ENCODE results near the gene DCLK1. TPM values are rescaled to one million over a fixed set of nuclear protein-coding genes. Genes with fewer than 3 reads are reported as not detected.

Gene DCLK1
- total RNA-seq, 4 donors from 2014 or later = 20.5 to 40.1 (median 28.7) TPM

- WGBS = 77% methylated on average over 3 of the region's 3 CpGs
- Histone ChIP-seq H3K36me3 (no peaks in the 10 kb centered on the region), H3K27me3 (no peaks in the 10 kb centered on the region), H3K27ac (replicated peaks in 1 of 4) (no peak overlapping the region), H3K9me3 (no peaks in the 10 kb centered on the region), H3K4me1 (peaks cover 0 to 7% (median 3%) of the 10 kb centered on the region in 4 donors), H3K4me3 (no peak overlapping the region)
- DNase-seq (ENCODE audit: extremely low spot score) = no peak
- intact Hi-C loops (cut with DNase I) = no loop called here
- TF ChIP-seq POLR2AphosphoS5 (IDR thresholded peaks at IDR 0.05) (no peak), POLR2A (IDR thresholded peaks at IDR 0.05; ENCODE audit: low read depth) (no peak), EP300 (IDR thresholded peaks at IDR 0.05) (no peak), CTCF (IDR thresholded peaks at IDR 0.05) (no peak)
These were observed 361.4 kb downstream of the DCLK1 start for GRCh38 chr13:35769812-35770211.

GRCh38 chr13:35768551-35768950 is 362.6 kb downstream of the DCLK1 start:
- Histone ChIP-seq H3K27ac (replicated peaks in 1 of 4) (no peak overlapping the region), H3K27me3 (no peaks in the 10 kb centered on the region), H3K4me3 (no peak overlapping the region), H3K9me3 (no peaks in the 10 kb centered on the region), H3K36me3 (no peaks in the 10 kb centered on the region), H3K4me1 (peaks cover 0 to 7% (median 3%) of the 10 kb centered on the region in 4 donors)
- intact Hi-C loops (cut with DNase I) = no loop called here
- WGBS = 93% methylated on average over 4 of the region's 4 CpGs
- no peak for DNase-seq (ENCODE audit: extremely low spot score)
- TF ChIP-seq CTCF (IDR thresholded peaks at IDR 0.05) = no peak
- TF ChIP-seq POLR2A (IDR thresholded peaks at IDR 0.05; ENCODE audit: low read depth) = no peak
- TF ChIP-seq POLR2AphosphoS5 (IDR thresholded peaks at IDR 0.05) = no peak
- TF ChIP-seq EP300 (IDR thresholded peaks at IDR 0.05) = no peak

GRCh38 chr13:35768073-35768472 is 363.1 kb downstream of the DCLK1 start:
- Histone ChIP-seq H3K9me3 (no peaks in the 10 kb centered on the region), H3K4me3 (no peak overlapping the region), H3K36me3 (no peaks in the 10 kb centered on the region), H3K4me1 (peaks cover 0 to 7% (median 3%) of the 10 kb centered on the region in 4 donors), H3K27ac (replicated peaks in 1 of 4) (no peak overlapping the region), H3K27me3 (no peaks in the 10 kb centered on the region)
- DNase-seq (ENCODE audit: extremely low spot score) = no peak
- WGBS = 81% methylated on average over 4 of the region's 4 CpGs
- no peak for TF ChIP-seq POLR2AphosphoS5 (IDR thresholded peaks at IDR 0.05)
- no peak for TF ChIP-seq EP300 (IDR thresholded peaks at IDR 0.05)
- TF ChIP-seq CTCF (IDR thresholded peaks at IDR 0.05) = no peak
- no peak for TF ChIP-seq POLR2A (IDR thresholded peaks at IDR 0.05; ENCODE audit: low read depth)
- intact Hi-C loops (cut with DNase I) = no loop called here

- 67% methylated on average over 4 of the region's 6 CpGs for WGBS
- no peaks in the 10 kb centered on the region for H3K27me3 ChIP-seq
- H3K36me3 ChIP-seq = no peaks in the 10 kb centered on the region
- no peak overlapping the region for H3K27ac ChIP-seq (replicated peaks in 1 of 4)
- no peak for DNase-seq (ENCODE audit: extremely low spot score)
- no peak overlapping the region for H3K4me3 ChIP-seq
- H3K9me3 ChIP-seq = no peaks in the 10 kb centered on the region
- intact Hi-C loops (cut with DNase I) = no loop called here
- no peak for TF ChIP-seq CTCF (IDR thresholded peaks at IDR 0.05)
- TF ChIP-seq POLR2A (IDR thresholded peaks at IDR 0.05; ENCODE audit: low read depth) = no peak
- TF ChIP-seq EP300 (IDR thresholded peaks at IDR 0.05) = no peak
- no peak for TF ChIP-seq POLR2AphosphoS5 (IDR thresholded peaks at IDR 0.05)
- H3K4me1 ChIP-seq = peaks cover 0 to 7% (median 3%) of the 10 kb centered on the region in 4 donors
These were observed 363.8 kb downstream of the DCLK1 start for GRCh38 chr13:35767256-35767976.

GRCh38 chr13:35766663-35767062 is 364.5 kb downstream of the DCLK1 start:
- no peak overlapping the region for H3K4me3 ChIP-seq
- H3K27me3 ChIP-seq = no peaks in the 10 kb centered on the region
- no peaks in the 10 kb centered on the region for H3K36me3 ChIP-seq
- intact Hi-C loops (cut with DNase I) = no loop called here
- no peak overlapping the region for H3K27ac ChIP-seq (replicated peaks in 1 of 4)
- TF ChIP-seq EP300 (IDR thresholded peaks at IDR 0.05) (no peak), POLR2A (IDR thresholded peaks at IDR 0.05; ENCODE audit: low read depth) (no peak), POLR2AphosphoS5 (IDR thresholded peaks at IDR 0.05) (no peak), CTCF (IDR thresholded peaks at IDR 0.05) (no peak)
- DNase-seq (ENCODE audit: extremely low spot score) = no peak
- H3K9me3 ChIP-seq = no peaks in the 10 kb centered on the region
- WGBS = 93% methylated on average over 2 of the region's 2 CpGs
- no peaks in the 10 kb centered on the region for H3K4me1 ChIP-seq

Data from esophagus muscularis mucosa (tissue), 4 donors.